ENCODE results near the gene MICU1.

- TF ChIP-seq YY1 (IDR thresholded peaks at IDR 0.05; ENCODE audit: insufficient read depth, insufficient read length) = no peak
- TF ChIP-seq ZNF274 (IDR thresholded peaks at IDR 0.05; ENCODE audit: low read depth, low read length) = no peak
- no peak for TF ChIP-seq SUZ12 (IDR thresholded peaks at IDR 0.05; ENCODE audit: extremely low read depth, insufficient read depth, insufficient read length)
Observed at GRCh38 chr10:72435570-72435969, 190.3 kb downstream of the MICU1 start.

Data from NT2/D1 (cell line).